Measurements from ENCODE around the gene FAM20C.

FAM20C gene

GRCh38 chr7:245574-246295, 53.4 kb downstream of the FAM20C start:
- TF ChIP-seq CTCF (conservative IDR thresholded peaks at IDR 0.05; ENCODE audit: low read length), result no peak
- no peak overlapping the region for H3K4me3 ChIP-seq (ENCODE audit: low read length)
- no peak for DNase-seq (ENCODE audit: low read depth)

- no peak overlapping the region for H3K4me3 ChIP-seq (ENCODE audit: low read length)
- no peak for DNase-seq (ENCODE audit: low read depth)
- TF ChIP-seq CTCF (conservative IDR thresholded peaks at IDR 0.05; ENCODE audit: low read length), result no peak
Measured at GRCh38 chr7:246451-246850, 54.1 kb downstream of the FAM20C start.

GRCh38 chr7:247181-247580, 54.8 kb downstream of the FAM20C start:
- DNase-seq (ENCODE audit: low read depth), result no peak
- no peak for TF ChIP-seq CTCF (conservative IDR thresholded peaks at IDR 0.05; ENCODE audit: low read length)
- no peak overlapping the region for H3K4me3 ChIP-seq (ENCODE audit: low read length)

- no peak for TF ChIP-seq CTCF (conservative IDR thresholded peaks at IDR 0.05; ENCODE audit: low read length)
- no peak for DNase-seq (ENCODE audit: low read depth)
- H3K4me3 ChIP-seq (ENCODE audit: low read length), result no peak overlapping the region
Measured at GRCh38 chr7:247636-248035, 55.3 kb downstream of the FAM20C start.

- TF ChIP-seq CTCF (conservative IDR thresholded peaks at IDR 0.05; ENCODE audit: low read length), result no peak
- DNase-seq (ENCODE audit: low read depth), result no peak
- no peak overlapping the region for H3K4me3 ChIP-seq (ENCODE audit: low read length)
Measured at GRCh38 chr7:248732-249435, 56.5 kb downstream of the FAM20C start.

- no peak overlapping the region for H3K4me3 ChIP-seq (ENCODE audit: low read length)
- DNase-seq (ENCODE audit: low read depth), result no peak
- no peak for TF ChIP-seq CTCF (conservative IDR thresholded peaks at IDR 0.05; ENCODE audit: low read length)
Measured at GRCh38 chr7:249989-250388, 57.6 kb downstream of the FAM20C start.

GRCh38 chr7:250523-250922, 58.2 kb downstream of the FAM20C start:
- TF ChIP-seq CTCF (conservative IDR thresholded peaks at IDR 0.05; ENCODE audit: low read length), result no peak
- DNase-seq (ENCODE audit: low read depth), result no peak
- H3K4me3 ChIP-seq (ENCODE audit: low read length), result no peak overlapping the region
